GM19372 (cell line): ENCODE measurements around the gene SMU1.
"Not testable (repeated sequence)": the region's sequence is repeated elsewhere in the genome, so short reads cannot be mapped to it uniquely, and the experiment has no call there.

Experiments
- ATAC-seq: cut with Tn5 transposase; IDR thresholded peaks from one replicate; pipeline ENCODE4 v1.9.1; 2021; ENCODE audit warnings: mild to moderate bottlenecking, low read depth, moderate library complexity; ENCODE audit not compliant: unreplicated experiment

Gene SMU1

GRCh38 chr9:33019797-33020196, 56.7 kb downstream of the SMU1 start:
- no peak for ATAC-seq

DNA sequence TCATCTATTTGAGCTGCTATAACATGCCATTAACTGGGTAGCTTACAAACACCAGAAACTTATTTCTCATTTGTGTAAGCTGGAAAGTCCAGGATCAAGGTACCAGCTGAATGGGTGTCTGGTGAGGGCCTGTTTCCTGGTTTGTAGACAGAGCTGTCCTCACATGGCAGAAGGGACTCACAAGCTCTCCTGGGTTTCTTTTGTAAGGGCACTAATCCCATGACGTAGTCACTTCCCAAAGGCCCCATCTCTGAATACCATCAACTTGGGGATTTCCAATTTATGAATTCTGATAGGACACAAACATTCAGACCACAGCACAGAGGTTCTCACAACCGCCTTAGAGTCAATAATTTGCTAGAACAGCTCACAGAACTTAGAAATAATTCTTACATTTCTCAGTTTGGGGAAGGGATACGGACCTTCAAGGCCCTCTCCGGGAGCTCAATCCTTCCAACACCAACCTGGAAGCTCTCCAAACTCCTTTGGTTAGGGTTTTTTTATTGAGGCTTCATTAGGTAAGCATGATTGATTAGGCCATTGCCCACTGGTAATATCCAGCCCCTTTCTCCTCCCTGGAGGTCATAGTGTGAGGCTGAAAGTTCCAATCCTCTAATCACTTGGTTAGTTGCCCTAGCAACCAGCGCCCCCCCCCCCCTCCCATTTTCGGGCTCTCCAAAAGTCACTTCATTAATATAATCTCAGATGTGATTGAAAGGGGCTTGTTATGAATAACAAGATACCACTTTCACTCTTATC, 59.0 kb downstream of the SMU1 start:
- peak; percentile 61 for ATAC-seq

DNA sequence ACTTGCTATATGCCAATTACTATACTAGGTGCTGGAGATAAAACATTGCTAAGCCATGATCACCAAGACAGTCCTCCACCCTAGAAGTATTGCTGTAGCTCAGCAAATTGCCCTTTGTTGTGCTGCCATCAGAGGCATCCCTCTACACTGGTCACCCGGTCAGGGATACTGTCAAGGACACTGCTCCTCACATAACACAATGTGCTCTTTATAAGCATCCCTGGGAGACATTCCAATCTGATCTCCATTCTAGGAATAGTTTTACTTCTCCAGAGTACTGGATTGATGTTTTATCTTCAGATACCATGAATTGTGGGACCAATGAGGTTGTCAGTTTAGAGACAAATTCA, 61.8 kb downstream of the SMU1 start:
- ATAC-seq: no peak

- no peak for ATAC-seq
Observed at GRCh38 chr9:33013962-33014664, 62.4 kb downstream of the SMU1 start.

- ATAC-seq: no peak
Observed at GRCh38 chr9:33012328-33013069, 64.0 kb downstream of the SMU1 start.

GRCh38 chr9:33011831-33012230, 64.6 kb downstream of the SMU1 start:
- no peak for ATAC-seq

DNA sequence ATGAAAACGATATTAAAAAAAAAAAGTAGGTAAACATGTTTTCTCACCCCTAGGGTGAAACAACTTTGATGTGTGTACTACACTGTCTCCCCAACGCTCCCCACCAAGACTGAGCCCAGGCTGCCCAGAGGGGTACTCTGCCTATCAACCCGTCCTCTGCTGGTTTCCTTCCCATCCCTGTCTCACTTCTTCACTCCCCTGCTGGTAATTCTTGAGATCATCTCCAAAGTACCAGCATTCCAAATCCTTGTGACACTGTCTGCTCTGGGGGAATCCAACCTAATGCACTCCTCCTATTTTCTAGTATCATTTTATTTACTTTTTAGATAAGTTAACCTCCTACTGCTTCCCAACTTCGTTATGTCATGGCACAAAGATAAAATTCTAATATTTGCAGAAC, 68.7 kb downstream of the SMU1 start:
- ATAC-seq: no peak

DNA sequence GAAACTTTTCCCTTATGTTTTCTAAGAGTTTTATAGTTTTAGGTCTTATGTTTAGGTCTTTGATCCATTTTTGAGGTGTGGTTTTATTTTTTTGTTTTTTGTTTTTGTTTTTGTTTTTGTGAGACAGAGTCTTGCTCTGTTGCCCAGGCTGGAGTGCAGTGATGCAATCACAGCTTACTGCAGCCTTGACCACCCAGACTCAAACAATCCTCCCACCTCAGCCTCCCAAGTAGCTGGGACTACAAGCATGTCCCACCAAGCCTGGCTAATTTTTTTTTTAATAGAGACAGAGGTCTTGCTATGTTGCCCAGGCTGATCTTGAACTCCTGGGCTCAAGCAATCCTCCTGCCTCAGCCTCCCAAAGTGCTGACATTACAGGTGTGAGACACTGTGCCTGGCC, 71.1 kb downstream of the SMU1 start:
- ATAC-seq: not testable (repeated sequence)

DNA sequence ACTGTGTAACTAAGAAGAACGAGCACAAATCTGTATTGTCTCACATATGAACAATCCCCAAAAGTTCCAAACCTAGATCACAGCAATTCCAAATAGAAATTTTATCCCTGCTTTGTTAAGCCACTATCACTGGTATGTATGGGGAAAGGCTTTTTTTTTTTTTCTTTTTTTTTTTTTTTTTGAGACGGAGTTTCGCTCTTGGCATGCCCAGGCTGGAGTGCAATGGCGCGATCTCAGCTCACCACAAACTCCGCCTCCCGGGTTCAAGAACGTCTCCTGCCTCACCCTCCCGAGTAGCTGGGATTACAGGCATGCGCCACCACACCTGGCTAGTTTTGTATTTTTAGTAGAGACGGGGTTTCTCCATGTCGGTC, 75.8 kb downstream of the SMU1 start:
- ATAC-seq: not testable (repeated sequence)

DNA sequence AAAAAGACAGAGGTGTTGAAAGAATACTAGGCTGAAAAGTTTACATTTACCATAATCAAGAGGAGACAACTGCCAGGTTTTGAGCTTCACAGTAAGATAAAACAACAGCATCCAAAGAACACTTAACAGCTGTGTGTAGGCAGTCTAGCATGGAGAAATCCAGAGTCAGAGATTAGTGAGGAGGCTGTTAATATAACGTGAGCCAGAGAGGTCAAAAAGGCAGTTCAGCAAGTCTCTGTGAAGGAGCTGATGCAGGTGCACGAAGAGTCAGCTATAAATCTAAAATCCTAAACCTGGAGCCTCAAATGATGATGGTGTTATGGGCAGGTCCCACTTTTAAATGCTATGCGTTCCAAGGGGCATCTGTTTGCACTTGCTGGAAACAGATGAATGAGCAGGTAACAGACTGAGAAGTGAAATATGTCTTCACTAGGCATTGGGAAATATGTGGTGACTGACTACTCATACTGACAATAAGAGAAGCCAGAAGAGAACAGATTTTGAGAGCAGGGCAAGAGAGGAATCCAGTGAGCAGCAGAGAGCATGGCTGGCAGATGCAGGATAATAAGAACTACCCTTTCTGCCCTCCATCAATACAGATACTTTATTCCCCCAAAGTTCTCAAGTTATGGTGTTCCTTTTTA, 83.8 kb downstream of the SMU1 start:
- ATAC-seq: no peak

DNA sequence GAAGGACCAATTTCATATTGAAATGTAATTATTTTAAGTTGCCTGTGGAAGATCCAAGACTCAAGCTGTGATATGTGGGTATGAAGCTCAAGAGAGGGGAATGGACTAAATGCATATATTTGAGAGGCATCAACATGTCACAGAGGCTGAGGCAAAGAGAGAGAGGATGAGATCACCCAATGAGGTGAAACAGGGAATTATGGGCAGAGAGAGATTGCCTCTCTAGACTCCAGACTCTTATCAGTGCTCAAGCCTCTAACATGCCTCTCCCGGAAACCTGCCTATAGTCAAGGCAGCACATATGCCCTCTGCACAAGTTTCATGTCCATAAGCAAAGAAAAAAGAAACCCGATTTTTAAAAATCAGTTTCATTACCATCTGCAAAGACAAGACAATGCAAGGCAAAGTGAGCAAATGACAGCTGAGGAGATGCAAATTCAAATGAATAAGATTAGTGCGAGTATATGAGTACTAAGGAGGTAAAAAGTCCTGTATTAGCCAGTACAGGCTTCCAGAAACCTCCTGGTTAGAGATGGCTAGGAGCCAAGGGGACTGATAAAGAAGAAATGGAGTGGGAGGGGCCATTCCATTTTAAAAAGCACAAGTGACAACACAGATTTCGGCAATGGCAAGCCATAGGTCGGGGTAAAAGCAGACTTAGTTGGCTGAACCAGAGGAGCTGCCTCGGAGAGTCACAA, 84.4 kb downstream of the SMU1 start:
- no peak for ATAC-seq
